Measurements from ENCODE around the gene OPN1MW. TPM values are rescaled to one million over a fixed set of nuclear protein-coding genes. Genes with fewer than 3 reads are reported as not detected.
"Not testable (repeated sequence)": the region's sequence is repeated elsewhere in the genome, so short reads cannot be mapped to it uniquely, and the experiment has no call there.

OPN1MW gene
- polyA plus RNA-seq: not detected in 2 replicates
- polyA minus RNA-seq: not detected in 2 replicates

DNA sequence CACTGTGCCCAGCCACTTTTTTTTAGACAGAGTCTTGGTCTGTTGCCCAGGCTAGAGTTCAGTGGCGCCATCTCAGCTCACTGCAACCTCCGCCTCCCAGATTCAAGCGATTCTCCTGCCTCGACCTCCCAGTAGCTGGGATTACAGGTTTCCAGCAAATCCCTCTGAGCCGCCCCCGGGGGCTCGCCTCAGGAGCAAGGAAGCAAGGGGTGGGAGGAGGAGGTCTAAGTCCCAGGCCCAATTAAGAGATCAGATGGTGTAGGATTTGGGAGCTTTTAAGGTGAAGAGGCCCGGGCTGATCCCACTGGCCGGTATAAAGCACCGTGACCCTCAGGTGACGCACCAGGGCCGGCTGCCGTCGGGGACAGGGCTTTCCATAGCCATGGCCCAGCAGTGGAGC lies at the start of gene OPN1MW:
TSS of gene OPN1MW (plus strand) at position 301 of the 400 bp plus-strand sequence. CDS start at position 383, 82 bp downstream.
- not testable (repeated sequence) for H3F3A ChIP-seq (ENCODE audit: insufficient read depth, low read length, poor library complexity, severe bottlenecking); H3K27ac ChIP-seq (ENCODE audit: low read length); H3K79me2 ChIP-seq (replicated peaks; ENCODE audit: insufficient read depth, low read length); H3K9ac ChIP-seq (ENCODE audit: low read length); H3K4me2 ChIP-seq (ENCODE audit: low read length); H3K9me2 ChIP-seq (ENCODE audit: insufficient read depth, low read length); H4K20me1 ChIP-seq (ENCODE audit: insufficient read depth); H3K9me3 ChIP-seq (ENCODE audit: low read length); H2AFZ ChIP-seq (ENCODE audit: low read depth, low read length); H3K27me3 ChIP-seq (ENCODE audit: insufficient read depth, low read depth, low read length); H3K4me3 ChIP-seq (ENCODE audit: low read length); H3K36me3 ChIP-seq (ENCODE audit: insufficient read depth, low read length)

DNA sequence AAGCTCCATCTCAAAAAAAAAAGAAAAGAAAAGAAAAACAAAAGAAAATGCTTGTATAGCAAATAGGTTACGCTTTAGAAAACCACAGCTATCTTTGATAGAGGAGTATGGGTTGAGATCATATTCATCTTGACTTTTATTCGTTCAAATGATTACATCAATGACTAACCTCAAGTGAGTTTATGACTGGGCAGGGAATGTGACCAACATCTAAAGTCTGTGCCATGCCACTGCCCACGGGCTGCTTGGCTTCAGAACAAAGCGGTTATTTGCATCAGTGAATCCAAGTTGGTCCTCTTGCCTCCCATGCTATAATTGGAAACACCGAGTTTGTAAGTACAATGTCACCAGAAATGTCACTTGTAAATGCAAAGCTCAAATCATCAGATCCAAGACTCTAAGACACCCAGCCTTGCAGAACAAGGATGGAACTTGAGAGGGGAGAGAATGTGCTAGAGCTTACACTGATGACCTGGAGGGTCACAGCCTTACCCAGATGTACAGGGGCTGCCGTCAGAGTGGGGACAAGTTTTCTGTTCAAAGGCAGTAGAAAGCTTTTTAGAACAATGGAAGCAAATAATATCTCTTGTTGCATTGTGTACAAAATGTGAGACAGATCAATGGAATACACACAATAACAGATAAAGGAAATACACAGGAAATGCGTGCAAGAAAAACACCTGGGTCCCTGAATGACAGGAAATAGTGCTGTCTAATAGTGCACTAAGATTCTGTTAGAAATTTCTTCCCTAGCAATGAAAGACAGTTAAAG lies 46.8 kb upstream of the OPN1MW start:
- Histone ChIP-seq H3K9ac (ENCODE audit: low read length) (no peak overlapping the region), H3K9me3 (ENCODE audit: low read length) (no peaks in the 10 kb centered on the region), H4K20me1 (ENCODE audit: insufficient read depth) (no peaks in the 10 kb centered on the region), H3F3A (ENCODE audit: insufficient read depth, low read length, poor library complexity, severe bottlenecking) (no peaks in the 10 kb centered on the region), H2AFZ (ENCODE audit: low read depth, low read length) (no peak overlapping the region), H3K36me3 (ENCODE audit: insufficient read depth, low read length) (no peaks in the 10 kb centered on the region), H3K9me2 (ENCODE audit: insufficient read depth, low read length) (no peaks in the 10 kb centered on the region), H3K27ac (ENCODE audit: low read length) (no peak overlapping the region), H3K79me2 (replicated peaks; ENCODE audit: insufficient read depth, low read length) (no peaks in the 10 kb centered on the region), H3K27me3 (ENCODE audit: insufficient read depth, low read depth, low read length) (no peaks in the 10 kb centered on the region), H3K4me2 (ENCODE audit: low read length) (no peak overlapping the region), H3K4me3 (ENCODE audit: low read length) (no peak overlapping the region)
- no peak for TF ChIP-seq MXI1 (conservative IDR thresholded peaks at IDR 0.05; ENCODE audit: poor library complexity, severe bottlenecking)
- no peak for TF ChIP-seq RAD21 (conservative IDR thresholded peaks at IDR 0.05)
- TF ChIP-seq EZH2 (IDR thresholded peaks at IDR 0.05; ENCODE audit: borderline replicate concordance, insufficient read depth, low read length, poor library complexity, severe bottlenecking): no peak
- no peak for TF ChIP-seq EP300 (conservative IDR thresholded peaks at IDR 0.05; ENCODE audit: poor library complexity, severe bottlenecking)
- no peak for TF ChIP-seq CTCF (IDR thresholded peaks at IDR 0.05; ENCODE audit: poor library complexity, severe bottlenecking)
- TF ChIP-seq TAF1 (IDR thresholded peaks at IDR 0.05; ENCODE audit: low read depth): no peak
- TF ChIP-seq SMC3 (conservative IDR thresholded peaks at IDR 0.05; ENCODE audit: poor library complexity): no peak
- no peak for TF ChIP-seq POLR2AphosphoS5 (IDR thresholded peaks at IDR 0.05)
- no peak for TF ChIP-seq REST (IDR thresholded peaks at IDR 0.05; ENCODE audit: borderline replicate concordance)
